IMR-90 (cell line): ENCODE measurements around the gene ATXN3L. TPM values are rescaled to one million over a fixed set of nuclear protein-coding genes. Genes with fewer than 3 reads are reported as not detected.

ENCODE experiments used
- ATAC-seq: fragments of 200-7000 bp; cut with Tn5 transposase; 2 replicates; pipeline ENCODE4 v1.9.1; 2020; ENCODE audit warnings: low read depth, mild to moderate bottlenecking, moderate library complexity
- BruUV-seq: library from RNA; stranded (reverse); fragments of 400-500 nt; replicated peaks from 2 replicates; lab custom pipeline; 2021; lab: Mats Ljungman, UMichigan
- CTCF ChIA-PET: fragments of 300-600 bp; formaldehyde crosslinking; extraction: SDS; loops from one replicate; lab custom pipeline; 2021; ENCODE audit warnings: antibody characterized with exemption; lab: Yijun Ruan, JAX
- POLR2A ChIA-PET: fragments of 300-600 bp; sonication (Branson Sonifier 250); formaldehyde crosslinking; loops from one replicate; lab custom pipeline; 2022; ENCODE audit warnings: antibody characterized with exemption; ENCODE audit not compliant: unreplicated experiment; lab: Charles Lee
- DNase-seq: peaks from one replicate; pipeline ENCODE4 v3.0.0; 2013
- H2AFZ ChIP-seq: replicated peaks from 2 replicates; pipeline ENCODE3; 2013; ENCODE audit warnings: low read length, mild to moderate bottlenecking; ENCODE audit not compliant: poor library complexity
- H2AK5ac ChIP-seq: 2 replicates; pipeline ENCODE4 v1.6.1; 2013; ENCODE audit warnings: low read depth, low read length, inconsistent platforms
- H2AK9ac ChIP-seq: replicated peaks from 2 replicates; pipeline ENCODE3; 2013; ENCODE audit warnings: mild to moderate bottlenecking, low read depth, low read length, moderate library complexity; ENCODE audit not compliant: poor library complexity
- H2BK120ac ChIP-seq: 2 replicates; pipeline ENCODE4 v1.6.1; 2013; ENCODE audit warnings: low read depth, low read length, inconsistent platforms
- H2BK15ac ChIP-seq: 3 replicates; pipeline ENCODE4 v1.6.1; 2013; ENCODE audit warnings: low read depth, low read length, inconsistent platforms
- H2BK20ac ChIP-seq: 2 replicates; pipeline ENCODE4 v1.6.1; 2013; ENCODE audit warnings: low read depth, mild to moderate bottlenecking, inconsistent platforms, low read length, moderate library complexity
- H2BK5ac ChIP-seq: 2 replicates; pipeline ENCODE4 v1.6.1; 2013; ENCODE audit warnings: mild to moderate bottlenecking, low read depth, low read length, inconsistent platforms; ENCODE audit not compliant: poor library complexity, severe bottlenecking
- H3K14ac ChIP-seq: replicated peaks from 2 replicates; pipeline ENCODE4 v1.6.1; 2013; ENCODE audit warnings: low read depth, low read length, inconsistent platforms
- H3K18ac ChIP-seq: 2 replicates; pipeline ENCODE4 v1.6.1; 2013; ENCODE audit warnings: low read depth, low read length, control low read depth
- H3K23ac ChIP-seq: 2 replicates; pipeline ENCODE4 v1.6.1; 2013; ENCODE audit warnings: low read depth, low read length, inconsistent platforms
- H3K27ac ChIP-seq: 2 replicates; pipeline ENCODE4 v1.5.1; 2013; ENCODE audit warnings: mild to moderate bottlenecking, control low read depth, low read length; ENCODE audit not compliant: insufficient read depth
- H3K27me3 ChIP-seq: 2 replicates; pipeline ENCODE4 v1.6.1; 2013; ENCODE audit warnings: low read length; ENCODE audit not compliant: control insufficient read depth, insufficient read depth
- H3K36me3 ChIP-seq: 2 replicates; pipeline ENCODE4 v1.6.1; 2013; ENCODE audit warnings: low read length, mixed read lengths; ENCODE audit not compliant: control insufficient read depth, insufficient read depth
- H3K4ac ChIP-seq: 2 replicates; pipeline ENCODE4 v1.6.1; 2013; ENCODE audit warnings: low read depth, low read length, inconsistent platforms
- H3K4me1 ChIP-seq: 2 replicates; pipeline ENCODE4 v1.6.1; 2013; ENCODE audit warnings: low read length, mixed read lengths; ENCODE audit not compliant: control insufficient read depth, insufficient read depth
- H3K4me2 ChIP-seq: 2 replicates; pipeline ENCODE4 v1.6.1; 2013; ENCODE audit warnings: low read depth, mild to moderate bottlenecking, control low read depth, low read length, moderate library complexity
- H3K4me3 ChIP-seq: 2 replicates; pipeline ENCODE4 v1.5.1; 2013; ENCODE audit warnings: low read depth, mild to moderate bottlenecking, control low read depth, low read length, moderate library complexity; ENCODE audit not compliant: insufficient read depth
- H3K56ac ChIP-seq: 2 replicates; pipeline ENCODE4 v1.6.1; 2013; ENCODE audit warnings: low read length, inconsistent platforms; ENCODE audit not compliant: insufficient read depth; ENCODE audit errors: extremely low read depth
- H3K79me1 ChIP-seq, 2 experiments: 2 replicates each; pipeline ENCODE4 v1.6.1; 2013; ENCODE audit warnings: low read length in 2 of 2, inconsistent platforms in 1 of 2, low read depth in 1 of 2
- H3K9ac ChIP-seq: 2 replicates; pipeline ENCODE4 v1.6.1; 2013; ENCODE audit warnings: low read depth, low read length, control low read depth
- H3K9me1 ChIP-seq: 2 replicates; pipeline ENCODE4 v1.6.1; 2013; ENCODE audit warnings: low read length, inconsistent platforms; ENCODE audit not compliant: insufficient read depth
- H3K9me3 ChIP-seq: 2 replicates; pipeline ENCODE4 v1.6.1; 2013; ENCODE audit warnings: low read length; ENCODE audit not compliant: control insufficient read depth, insufficient read depth
- H4K20me1 ChIP-seq: 2 replicates; pipeline ENCODE4 v1.6.1; 2013; ENCODE audit warnings: low read length, inconsistent platforms; ENCODE audit not compliant: insufficient read depth
- H4K5ac ChIP-seq: 2 replicates; pipeline ENCODE4 v1.6.1; 2013; ENCODE audit warnings: mild to moderate bottlenecking, low read depth, low read length, control low read depth
- H4K8ac ChIP-seq, 2 experiments: 2 replicates each; pipeline ENCODE4 v1.6.1; 2013; ENCODE audit warnings: low read depth in 2 of 2, low read length in 2 of 2, control low read depth in 1 of 2, inconsistent platforms in 1 of 2
- H4K91ac ChIP-seq: 2 replicates; pipeline ENCODE4 v1.6.1; 2013; ENCODE audit warnings: low read depth, low read length, inconsistent platforms; ENCODE audit not compliant: insufficient read depth
- SMC3 ChIP-seq: fragments of 150-350 bp; IDR thresholded peaks from 2 replicates; pipeline ENCODE4 v1.6.1; 2016; ENCODE audit warnings: low read depth, mild to moderate bottlenecking, antibody characterized with exemption, low read length, moderate library complexity
- WGBS, 2 experiments: methylation state at CpG; one replicate each; pipeline versions ENCODE4 v1.1.5 to v1.1.7; 2013; ENCODE audit warnings: missing lambda C conversion rate in 2 of 2; ENCODE audit not compliant: insufficient read length in 1 of 2; ENCODE audit errors: extremely low coverage in 2 of 2; 5-methylcytosine and 5-hydroxymethylcytosine counted together
- dilution Hi-C: fragments of 300-500 bp; cut with HindIII; formaldehyde crosslinking; loops from one replicate; pipeline ENCODE4 v1.14.3; 2018; ENCODE audit warnings: low sequenced_read_pairs; ENCODE audit not compliant: unreplicated experiment
- in situ Hi-C: fragments of 300-500 bp; cut with MboI; formaldehyde crosslinking; loops from 3 replicates; pipeline ENCODE4 v1.14.3; 2019; ENCODE audit warnings: low sequenced_read_pairs, inconsistent platforms, mixed read lengths
- intact Hi-C: fragments of 100-400 bp; cut with micrococcal nuclease; formaldehyde crosslinking; loops from 2 replicates; pipeline ENCODE4 v1.10.0; 2022
- polyA plus RNA-seq, 3 experiments: library from polyadenylated mRNA; depleted of rRNA; stranded (reverse); fragments of >200 nt; gene quantifications; 2 replicates each; pipeline ENCODE4 v1.2.3, GENCODE V29; 2012; ENCODE audit warnings: low replicate concordance in 1 of 3
- total RNA-seq: library from RNA; depleted of rRNA; stranded (reverse); fragments of >200 nt; gene quantifications from 2 replicates; pipeline ENCODE4 v1.2.3, GENCODE V29; 2012
- TF ChIP-seq, protein P1 (sequence below): conservative IDR thresholded peaks from 2 replicates; pipeline ENCODE4 v1.5.1; 2012; ENCODE audit warnings: mild to moderate bottlenecking, low read depth, low read length, improper control_type of control experiment

ATXN3L gene
- total and polyA plus RNA-seq, 2 of the 4 experiments (the other 2 are of a cell fraction) = not detected

DNA sequence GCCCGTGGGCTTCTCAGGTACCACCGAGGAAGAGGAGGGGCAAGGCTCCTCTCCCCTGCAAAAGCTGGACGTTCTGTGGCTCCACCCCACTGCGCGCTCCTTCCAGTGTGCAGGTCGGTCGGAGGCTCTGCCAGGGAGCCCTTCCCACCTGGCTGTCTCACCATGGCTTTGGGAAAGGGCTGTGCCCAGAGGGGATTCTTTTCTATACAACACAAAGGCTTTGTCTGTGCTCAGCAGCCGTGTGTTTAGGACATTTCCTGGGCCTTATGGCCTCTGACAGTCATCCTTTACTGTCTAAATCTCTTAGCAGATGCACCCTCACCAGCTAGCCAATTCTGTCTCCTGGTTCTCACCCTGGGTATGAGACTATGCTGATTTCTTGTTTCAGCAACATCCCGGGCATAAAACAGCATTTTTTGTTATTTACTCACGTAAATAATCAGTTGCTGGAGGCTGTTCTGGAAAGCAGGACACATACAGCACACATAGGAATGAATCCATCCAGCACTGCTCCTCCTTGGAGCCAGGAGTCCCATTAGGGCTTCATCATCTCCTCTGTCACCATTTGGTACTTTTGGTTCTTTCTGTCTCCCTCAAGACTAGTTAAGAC, 20.4 kb upstream of the ATXN3L start (continued):
- TF ChIP-seq, protein P1, sequence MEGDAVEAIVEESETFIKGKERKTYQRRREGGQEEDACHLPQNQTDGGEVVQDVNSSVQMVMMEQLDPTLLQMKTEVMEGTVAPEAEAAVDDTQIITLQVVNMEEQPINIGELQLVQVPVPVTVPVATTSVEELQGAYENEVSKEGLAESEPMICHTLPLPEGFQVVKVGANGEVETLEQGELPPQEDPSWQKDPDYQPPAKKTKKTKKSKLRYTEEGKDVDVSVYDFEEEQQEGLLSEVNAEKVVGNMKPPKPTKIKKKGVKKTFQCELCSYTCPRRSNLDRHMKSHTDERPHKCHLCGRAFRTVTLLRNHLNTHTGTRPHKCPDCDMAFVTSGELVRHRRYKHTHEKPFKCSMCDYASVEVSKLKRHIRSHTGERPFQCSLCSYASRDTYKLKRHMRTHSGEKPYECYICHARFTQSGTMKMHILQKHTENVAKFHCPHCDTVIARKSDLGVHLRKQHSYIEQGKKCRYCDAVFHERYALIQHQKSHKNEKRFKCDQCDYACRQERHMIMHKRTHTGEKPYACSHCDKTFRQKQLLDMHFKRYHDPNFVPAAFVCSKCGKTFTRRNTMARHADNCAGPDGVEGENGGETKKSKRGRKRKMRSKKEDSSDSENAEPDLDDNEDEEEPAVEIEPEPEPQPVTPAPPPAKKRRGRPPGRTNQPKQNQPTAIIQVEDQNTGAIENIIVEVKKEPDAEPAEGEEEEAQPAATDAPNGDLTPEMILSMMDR = no peak

DNA sequence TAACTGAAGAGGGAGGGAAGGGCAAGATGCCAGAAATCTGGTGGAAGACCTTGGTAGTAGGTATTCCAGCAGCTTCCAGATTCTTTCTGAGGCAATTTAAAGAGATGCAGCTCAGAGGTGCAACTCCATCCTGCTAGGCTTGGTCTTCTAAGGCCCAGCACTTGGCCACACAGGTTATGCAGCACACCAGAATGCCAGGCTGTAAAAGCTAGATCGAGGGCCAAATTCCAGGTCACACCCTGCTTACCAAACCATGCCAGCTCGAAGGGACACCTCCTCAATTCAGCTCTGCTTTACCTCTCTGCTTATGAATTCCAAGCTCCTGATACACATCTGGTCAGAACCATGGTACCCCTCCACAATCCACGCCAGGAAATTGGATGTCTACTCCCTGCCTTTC, 19.8 kb upstream of the ATXN3L start:
- Histone ChIP-seq H2BK15ac (0 out of 3 replicates have a peak overlapping the region, but pooled peaks have one; percentile 61), H4K5ac (no peak overlapping the region), H3K14ac (0 out of 2 replicates have a peak overlapping the region, but pooled peaks have one; percentile 48), H2AK9ac (no peak overlapping the region), H3K4me1 (peaks cover 5% of the 10 kb centered on the region), H3K27me3 (no peaks in the 10 kb centered on the region), H3K23ac (no peak overlapping the region), H4K20me1 (no peaks in the 10 kb centered on the region), H3K56ac (no peak overlapping the region), H3K4ac (peak overlapping the region; percentile 22; the same call in 1 of the 2 replicates), H3K79me1 (no peaks in the 10 kb centered on the region), H3K9me3 (no peaks in the 10 kb centered on the region), H4K91ac (no peak overlapping the region), H3K4me3 (no peak overlapping the region), H2BK120ac (0 out of 2 replicates have a peak overlapping the region, but pooled peaks have one; percentile 76), H3K27ac (no peak overlapping the region), H2BK5ac (no peak overlapping the region), H2BK20ac (peak overlapping the region; percentile 38; the same call in 1 of the 2 replicates), H3K9me1 (0 out of 2 replicates have a peak, but pooled peaks cover 3% of the 10 kb centered on the region), H3K36me3 (no peaks in the 10 kb centered on the region), H3K4me2 (no peak overlapping the region), H3K18ac (no peak overlapping the region), H2AFZ (peak overlapping the region; percentile 46), H4K8ac (no peak overlapping the region), H2AK5ac (peak overlapping the region; percentile 35; the same call in 1 of the 2 replicates), H3K9ac (no peak overlapping the region)
- WGBS, 2 experiments = no CpG with 5 or more reads among the region's 3 CpGs
- no TSS peak for BruUV-seq
- no peak for DNase-seq
- no peak for TF ChIP-seq SMC3
- ChIA-PET POLR2A (no interaction called here), CTCF (no interaction called here)
- no peak for ATAC-seq
- dilution Hi-C loops = no loop called here
- in situ Hi-C loops = no loop called here
- intact Hi-C loops = no loop called here
